ENCODE data around the gene GEMIN4.

The GEMIN4 gene

DNA sequence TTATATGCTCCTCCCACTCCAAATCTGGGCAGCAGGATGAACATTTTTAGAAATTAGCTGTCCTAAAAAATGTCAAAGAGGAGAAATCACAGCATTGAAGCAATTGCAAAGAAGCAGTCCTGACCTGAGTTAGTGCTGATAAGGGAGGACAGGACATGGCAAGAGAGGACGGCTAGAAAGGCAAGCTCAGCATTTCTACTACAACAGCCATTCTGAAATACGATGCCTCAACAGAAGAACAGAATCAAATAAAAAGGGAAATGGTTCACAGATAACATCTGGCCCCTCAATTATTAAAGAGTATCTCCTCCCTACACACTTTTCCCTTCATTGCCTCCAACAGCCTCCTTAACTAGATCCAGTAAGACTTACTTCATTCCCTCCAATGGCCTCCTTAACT lies 55.7 kb downstream of the GEMIN4 start:
- Histone ChIP-seq H4K91ac (ENCODE audit: low read length) (no peak overlapping the region), H3K4ac (ENCODE audit: low read depth in 1 of 2, low read length in 2 of 2) (no peak overlapping the region), H3K27me3 (ENCODE audit: control insufficient read depth in 1 of 2, insufficient read depth in 1 of 2, low read length in 2 of 2) (no peaks in the 10 kb centered on the region), H3K4me2 (ENCODE audit: low read length, poor library complexity, severe bottlenecking) (no peak overlapping the region), H3K23ac (ENCODE audit: low read length in 2 of 2) (no peak overlapping the region), H3K4me1 (ENCODE audit: control insufficient read depth, insufficient read depth, low read depth, low read length) (peaks cover 11% of the 10 kb centered on the region), H4K8ac (ENCODE audit: low read length) (no peak overlapping the region), H2BK15ac (ENCODE audit: low read depth, poor library complexity, severe bottlenecking) (no peak overlapping the region), H3K14ac (ENCODE audit: low read length in 2 of 2) (no peak overlapping the region), H3K79me1 (replicated peaks; ENCODE audit: low read length, poor library complexity, severe bottlenecking) (peaks cover 16% of the 10 kb centered on the region), H2BK5ac (ENCODE audit: low read depth, low read length, poor library complexity, severe bottlenecking) (no peak overlapping the region), H2AFZ (ENCODE audit: low read depth, low read length) (no peak overlapping the region), H3K9ac (ENCODE audit: low read length) (peak overlapping the region; percentile 47), H2AK5ac (ENCODE audit: low read length, severe bottlenecking) (no peak overlapping the region), H2BK120ac (ENCODE audit: low read depth, low read length) (no peak overlapping the region), H3K9me3 (ENCODE audit: control insufficient read depth, low read length) (no peaks in the 10 kb centered on the region), H3K27ac (ENCODE audit: low read length, poor library complexity, severe bottlenecking) (no peak overlapping the region), H3K4me3 (ENCODE audit: insufficient read depth in 1 of 2, low read depth in 1 of 2, low read length in 2 of 2) (no peak overlapping the region), H3K36me3 (ENCODE audit: control insufficient read depth in 1 of 2, insufficient read depth in 2 of 2, low read depth in 1 of 2, low read length in 2 of 2) (peaks cover 12 to 51% of the 10 kb centered on the region in 2 experiments), H3K18ac (ENCODE audit: low read depth in 1 of 2, low read length in 2 of 2) (no peak overlapping the region), H2BK12ac (ENCODE audit: low read length in 2 of 2) (no peak overlapping the region)
- no peak for DNase-seq
- WGBS = 73% methylated on average over 2 of the region's 2 CpGs
